GM23338 (cell line): ENCODE data around the gene CEBPZOS. TPM values are rescaled to one million over a fixed set of nuclear protein-coding genes. Genes with fewer than 3 reads are reported as not detected.

Source experiments
- ATAC-seq: fragments of 200-7000 bp; cut with Tn5 transposase; 3 replicates; pipeline ENCODE4 v1.9.1; 2020
- DNase-seq: peaks from one replicate; pipeline ENCODE4 v3.0.0-alpha.2; 2015; ENCODE audit warnings: low spot score
- H2AFZ ChIP-seq: fragments of 200-600 bp; sonication (generic); 2 replicates; pipeline ENCODE4 v1.8.0; 2016; ENCODE audit warnings: antibody characterized with exemption, mild to moderate bottlenecking, moderate library complexity
- H3F3A ChIP-seq: fragments of 200-600 bp; sonication (generic); replicated peaks from 2 replicates; pipeline ENCODE4 v1.8.0; 2017; ENCODE audit warnings: antibody characterized with exemption, mixed run types, low read depth
- H3K27ac ChIP-seq: fragments of 200-600 bp; sonication (generic); 2 replicates; pipeline ENCODE4 v1.6.1; 2016; ENCODE audit warnings: low read depth
- H3K27me3 ChIP-seq: fragments of 200-600 bp; sonication (generic); 2 replicates; pipeline ENCODE4 v1.8.0; 2016; ENCODE audit warnings: mild to moderate bottlenecking, mixed run types, moderate library complexity; ENCODE audit not compliant: insufficient read depth
- H3K36me3 ChIP-seq: fragments of 200-600 bp; sonication (generic); 2 replicates; pipeline ENCODE4 v1.8.0; 2016; ENCODE audit warnings: mild to moderate bottlenecking; ENCODE audit not compliant: insufficient read depth
- H3K4me1 ChIP-seq: fragments of 200-600 bp; sonication (generic); 2 replicates; pipeline ENCODE4 v1.8.0; 2016; ENCODE audit warnings: mild to moderate bottlenecking, moderate library complexity; ENCODE audit not compliant: insufficient read depth
- H3K4me2 ChIP-seq: fragments of 200-600 bp; sonication (generic); 2 replicates; pipeline ENCODE4 v1.7.1; 2017; ENCODE audit warnings: mixed run types
- H3K4me3 ChIP-seq: fragments of 200-600 bp; sonication (generic); 2 replicates; pipeline ENCODE4 v1.6.1; 2016; ENCODE audit warnings: mixed run types
- H3K79me2 ChIP-seq: fragments of 200-600 bp; sonication (generic); replicated peaks from 2 replicates; pipeline ENCODE4 v1.8.0; 2017; ENCODE audit warnings: mild to moderate bottlenecking; ENCODE audit not compliant: insufficient read depth
- H3K9me2 ChIP-seq: fragments of 200-600 bp; sonication (generic); 2 replicates; pipeline ENCODE4 v1.8.0; 2017; ENCODE audit not compliant: insufficient read depth
- H4K20me1 ChIP-seq: fragments of 200-600 bp; sonication (generic); replicated peaks from 2 replicates; pipeline ENCODE4 v1.8.0; 2017; ENCODE audit warnings: mild to moderate bottlenecking; ENCODE audit not compliant: insufficient read depth
- H3K27ac Mint-ChIP-seq: 2 replicates; pipeline ENCODE4 v1.8.0; 2020; ENCODE audit warnings: inconsistent platforms, mild to moderate bottlenecking, moderate library complexity, mixed read lengths
- H3K27me3 Mint-ChIP-seq: 3 replicates; pipeline ENCODE4 v1.8.0; 2022; ENCODE audit warnings: low read depth, mild to moderate bottlenecking, moderate library complexity, mixed read lengths, inconsistent platforms; ENCODE audit not compliant: insufficient read depth, poor library complexity
- H3K36me3 Mint-ChIP-seq: 3 replicates; pipeline ENCODE4 v1.8.0; 2021; ENCODE audit warnings: low read depth, mild to moderate bottlenecking, inconsistent platforms, moderate library complexity, mixed read lengths
- H3K4me1 Mint-ChIP-seq: 3 replicates; pipeline ENCODE4 v1.8.0; 2020; ENCODE audit warnings: mild to moderate bottlenecking, inconsistent platforms, mixed read lengths
- H3K4me3 Mint-ChIP-seq: 3 replicates; pipeline ENCODE4 v1.8.0; 2021; ENCODE audit warnings: moderate library complexity, mild to moderate bottlenecking, inconsistent platforms, mixed read lengths
- H3K9me3 Mint-ChIP-seq: 3 replicates; pipeline ENCODE4 v1.8.0; 2020; ENCODE audit warnings: moderate library complexity, mild to moderate bottlenecking, inconsistent platforms, mixed read lengths
- CREB1 ChIP-seq: fragments of 250-450 bp; sonication (Bioruptor Pico); IDR thresholded peaks from 2 replicates; pipeline ENCODE4 v1.5.0; 2020; ENCODE audit warnings: low read depth, mild to moderate bottlenecking, moderate library complexity
- ETS1 ChIP-seq: IDR thresholded peaks from 2 replicates; pipeline ENCODE4 v1.6.1; 2016; ENCODE audit warnings: antibody characterized with exemption
- EZH2 ChIP-seq: fragments of 200-600 bp; sonication (generic); IDR thresholded peaks from one replicate; pipeline ENCODE4 v1.8.0; 2017; ENCODE audit warnings: antibody characterized with exemption, mild to moderate bottlenecking, low read depth; ENCODE audit not compliant: unreplicated experiment
- EZH2phosphoT487 ChIP-seq: fragments of 200-600 bp; sonication (generic); IDR thresholded peaks from one replicate; pipeline ENCODE4 v1.8.1; 2018; ENCODE audit warnings: antibody characterized with exemption; ENCODE audit not compliant: unreplicated experiment
- NANOG ChIP-seq: IDR thresholded peaks from 2 replicates; pipeline ENCODE4 v1.6.1; 2016; ENCODE audit warnings: antibody characterized with exemption, borderline replicate concordance
- POLR2AphosphoS5 ChIP-seq: IDR thresholded peaks from 2 replicates; pipeline ENCODE4 v1.6.1; 2016; ENCODE audit warnings: antibody characterized with exemption, low read depth
- ZNF331 ChIP-seq: fragments of 250-450 bp; sonication (Bioruptor Pico); IDR thresholded peaks from 2 replicates; pipeline ENCODE4 v1.5.0; 2020; ENCODE audit warnings: low read depth, mild to moderate bottlenecking, moderate library complexity
- polyA plus RNA-seq: library from polyadenylated mRNA; unstranded; fragments of >200 nt; fragmentation: Nextera tagmentation; extraction: Ambion mirVana; gene quantifications from 2 replicates; pipeline ENCODE4 v1.2.1, GENCODE V29; 2016
- total RNA-seq: library from RNA; depleted of rRNA; stranded (reverse); fragments of >200 nt; shearing (Covaris generic); gene quantifications from 2 replicates; pipeline ENCODE4 v1.2.3, GENCODE V29; 2014
- TF ChIP-seq, protein P1 (sequence below): fragments of 250-450 bp; sonication (Bioruptor Pico); IDR thresholded peaks from 2 replicates; pipeline ENCODE4 v1.5.0; 2020; ENCODE audit warnings: mild to moderate bottlenecking, moderate library complexity
- TF ChIP-seq, protein P2 (sequence below), 2 experiments: fragments of 200-600 bp in 1 of 2; sonication (generic) in 1 of 2; conservative IDR thresholded peaks; 2 replicates each; pipeline versions ENCODE4 v1.5.1 to v1.6.1; 2016 to 2017; ENCODE audit warnings: antibody characterized with exemption in 2 of 2, low read depth in 2 of 2, mild to moderate bottlenecking in 2 of 2, moderate library complexity in 1 of 2
- TF ChIP-seq, protein P3 (sequence below): IDR thresholded peaks from one replicate; pipeline ENCODE4 v1.6.1; 2018; ENCODE audit warnings: antibody characterized with exemption; ENCODE audit not compliant: unreplicated experiment

CEBPZOS gene
- total and polyA plus RNA-seq, 2 experiments from 2014 or later, result 83.6 to 191 TPM

DNA sequence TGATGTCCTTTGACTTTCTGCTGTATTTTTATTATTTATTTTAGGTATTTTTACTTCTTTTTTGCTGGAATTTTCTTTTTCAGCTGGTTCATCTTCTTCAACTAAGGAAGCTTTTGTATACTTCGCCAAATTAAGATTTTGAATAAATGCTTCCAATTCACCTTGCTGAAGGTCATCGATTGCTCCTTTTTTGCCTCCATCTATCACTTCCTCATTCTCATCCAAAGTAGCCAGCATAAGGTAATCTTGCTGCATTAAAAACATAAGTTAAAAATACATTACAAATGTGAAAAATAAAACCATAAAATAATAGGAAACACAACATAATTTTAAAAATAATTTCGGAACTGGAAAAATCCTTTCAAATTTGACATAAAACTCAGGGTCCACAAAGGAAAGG lies 32.5 kb downstream of the CEBPZOS start (continued):
- TF ChIP-seq, protein P1, sequence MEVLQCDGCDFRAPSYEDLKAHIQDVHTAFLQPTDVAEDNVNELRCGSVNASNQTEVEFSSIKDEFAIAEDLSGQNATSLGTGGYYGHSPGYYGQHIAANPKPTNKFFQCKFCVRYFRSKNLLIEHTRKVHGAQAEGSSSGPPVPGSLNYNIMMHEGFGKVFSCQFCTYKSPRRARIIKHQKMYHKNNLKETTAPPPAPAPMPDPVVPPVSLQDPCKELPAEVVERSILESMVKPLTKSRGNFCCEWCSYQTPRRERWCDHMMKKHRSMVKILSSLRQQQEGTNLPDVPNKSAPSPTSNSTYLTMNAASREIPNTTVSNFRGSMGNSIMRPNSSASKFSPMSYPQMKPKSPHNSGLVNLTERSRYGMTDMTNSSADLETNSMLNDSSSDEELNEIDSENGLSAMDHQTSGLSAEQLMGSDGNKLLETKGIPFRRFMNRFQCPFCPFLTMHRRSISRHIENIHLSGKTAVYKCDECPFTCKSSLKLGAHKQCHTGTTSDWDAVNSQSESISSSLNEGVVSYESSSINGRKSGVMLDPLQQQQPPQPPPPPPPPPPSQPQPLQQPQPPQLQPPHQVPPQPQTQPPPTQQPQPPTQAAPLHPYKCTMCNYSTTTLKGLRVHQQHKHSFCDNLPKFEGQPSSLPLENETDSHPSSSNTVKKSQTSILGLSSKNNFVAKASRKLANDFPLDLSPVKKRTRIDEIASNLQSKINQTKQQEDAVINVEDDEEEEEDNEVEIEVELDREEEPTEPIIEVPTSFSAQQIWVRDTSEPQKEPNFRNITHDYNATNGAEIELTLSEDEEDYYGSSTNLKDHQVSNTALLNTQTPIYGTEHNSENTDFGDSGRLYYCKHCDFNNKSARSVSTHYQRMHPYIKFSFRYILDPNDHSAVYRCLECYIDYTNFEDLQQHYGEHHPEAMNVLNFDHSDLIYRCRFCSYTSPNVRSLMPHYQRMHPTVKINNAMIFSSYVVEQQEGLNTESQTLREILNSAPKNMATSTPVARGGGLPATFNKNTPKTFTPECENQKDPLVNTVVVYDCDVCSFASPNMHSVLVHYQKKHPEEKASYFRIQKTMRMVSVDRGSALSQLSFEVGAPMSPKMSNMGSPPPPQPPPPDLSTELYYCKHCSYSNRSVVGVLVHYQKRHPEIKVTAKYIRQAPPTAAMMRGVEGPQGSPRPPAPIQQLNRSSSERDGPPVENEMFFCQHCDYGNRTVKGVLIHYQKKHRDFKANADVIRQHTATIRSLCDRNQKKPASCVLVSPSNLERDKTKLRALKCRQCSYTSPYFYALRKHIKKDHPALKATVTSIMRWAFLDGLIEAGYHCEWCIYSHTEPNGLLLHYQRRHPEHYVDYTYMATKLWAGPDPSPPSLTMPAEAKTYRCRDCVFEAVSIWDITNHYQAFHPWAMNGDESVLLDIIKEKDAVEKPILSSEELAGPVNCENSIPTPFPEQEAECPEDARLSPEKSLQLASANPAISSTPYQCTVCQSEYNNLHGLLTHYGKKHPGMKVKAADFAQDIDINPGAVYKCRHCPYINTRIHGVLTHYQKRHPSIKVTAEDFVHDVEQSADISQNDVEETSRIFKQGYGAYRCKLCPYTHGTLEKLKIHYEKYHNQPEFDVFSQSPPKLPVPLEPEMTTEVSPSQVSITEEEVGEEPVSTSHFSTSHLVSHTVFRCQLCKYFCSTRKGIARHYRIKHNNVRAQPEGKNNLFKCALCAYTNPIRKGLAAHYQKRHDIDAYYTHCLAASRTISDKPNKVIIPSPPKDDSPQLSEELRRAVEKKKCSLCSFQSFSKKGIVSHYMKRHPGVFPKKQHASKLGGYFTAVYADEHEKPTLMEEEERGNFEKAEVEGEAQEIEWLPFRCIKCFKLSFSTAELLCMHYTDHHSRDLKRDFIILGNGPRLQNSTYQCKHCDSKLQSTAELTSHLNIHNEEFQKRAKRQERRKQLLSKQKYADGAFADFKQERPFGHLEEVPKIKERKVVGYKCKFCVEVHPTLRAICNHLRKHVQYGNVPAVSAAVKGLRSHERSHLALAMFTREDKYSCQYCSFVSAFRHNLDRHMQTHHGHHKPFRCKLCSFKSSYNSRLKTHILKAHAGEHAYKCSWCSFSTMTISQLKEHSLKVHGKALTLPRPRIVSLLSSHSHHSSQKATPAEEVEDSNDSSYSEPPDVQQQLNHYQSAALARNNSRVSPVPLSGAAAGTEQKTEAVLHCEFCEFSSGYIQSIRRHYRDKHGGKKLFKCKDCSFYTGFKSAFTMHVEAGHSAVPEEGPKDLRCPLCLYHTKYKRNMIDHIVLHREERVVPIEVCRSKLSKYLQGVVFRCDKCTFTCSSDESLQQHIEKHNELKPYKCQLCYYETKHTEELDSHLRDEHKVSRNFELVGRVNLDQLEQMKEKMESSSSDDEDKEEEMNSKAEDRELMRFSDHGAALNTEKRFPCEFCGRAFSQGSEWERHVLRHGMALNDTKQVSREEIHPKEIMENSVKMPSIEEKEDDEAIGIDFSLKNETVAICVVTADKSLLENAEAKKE (CRISPR knock-in tag), result no peak
- TF ChIP-seq EZH2phosphoT487, result no peak

DNA sequence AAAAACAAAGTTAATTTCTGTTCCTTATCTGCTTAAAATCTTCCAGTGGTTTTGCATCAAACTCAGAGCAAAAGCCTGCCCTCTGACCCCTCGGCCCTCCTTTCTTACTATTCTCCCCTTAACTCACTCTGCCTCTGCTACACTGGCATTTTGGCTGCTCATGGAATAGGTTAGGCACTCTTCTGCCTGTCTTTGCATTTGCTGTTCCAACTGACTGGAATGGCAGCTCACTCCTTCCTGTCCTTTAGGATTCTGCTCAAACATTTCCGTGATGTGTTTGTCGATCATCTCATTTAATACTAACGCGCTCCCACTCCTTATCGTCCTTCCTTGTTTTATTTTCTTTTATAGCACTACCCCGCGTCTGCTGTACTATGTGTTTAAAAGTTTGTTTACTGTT lies 34.3 kb downstream of the CEBPZOS start:
- no peak overlapping the region for H2AFZ ChIP-seq
- peak; percentile 9 for ATAC-seq

More for the DNA sequence above, 34.3 kb downstream of the CEBPZOS start:
- Histone ChIP-seq H3K4me2 (peak overlapping the region; percentile 86), H3K4me3 (peak overlapping the region; percentile 95), H3K4me1 (peaks cover 59% of the 10 kb centered on the region), H3K27me3 (no peaks in the 10 kb centered on the region), H3K27ac (peak overlapping the region; percentile 72), H3F3A (peaks cover 30% of the 10 kb centered on the region), H3K9me2 (no peaks in the 10 kb centered on the region), H4K20me1 (peaks cover 23% of the 10 kb centered on the region; the same call in 1 of the 2 replicates), H3K36me3 (peaks cover 10% of the 10 kb centered on the region), H3K79me2 (peaks cover 96% of the 10 kb centered on the region)
- Mint-ChIP-seq H3K27ac (no peak overlapping the region), H3K4me1 (peaks cover 37% of the 10 kb centered on the region), H3K36me3 (peaks cover 43% of the 10 kb centered on the region), H3K27me3 (no peaks in the 10 kb centered on the region), H3K4me3 (no peak overlapping the region), H3K9me3 (no peaks in the 10 kb centered on the region)
- TF ChIP-seq EZH2 (no peak), EZH2phosphoT487 (no peak), ETS1 (no peak), POLR2AphosphoS5 (no peak), NANOG (no peak), CREB1 (CRISPR knock-in tag) (no peak), ZNF331 (CRISPR knock-in tag) (no peak)
- TF ChIP-seq, protein P2, sequence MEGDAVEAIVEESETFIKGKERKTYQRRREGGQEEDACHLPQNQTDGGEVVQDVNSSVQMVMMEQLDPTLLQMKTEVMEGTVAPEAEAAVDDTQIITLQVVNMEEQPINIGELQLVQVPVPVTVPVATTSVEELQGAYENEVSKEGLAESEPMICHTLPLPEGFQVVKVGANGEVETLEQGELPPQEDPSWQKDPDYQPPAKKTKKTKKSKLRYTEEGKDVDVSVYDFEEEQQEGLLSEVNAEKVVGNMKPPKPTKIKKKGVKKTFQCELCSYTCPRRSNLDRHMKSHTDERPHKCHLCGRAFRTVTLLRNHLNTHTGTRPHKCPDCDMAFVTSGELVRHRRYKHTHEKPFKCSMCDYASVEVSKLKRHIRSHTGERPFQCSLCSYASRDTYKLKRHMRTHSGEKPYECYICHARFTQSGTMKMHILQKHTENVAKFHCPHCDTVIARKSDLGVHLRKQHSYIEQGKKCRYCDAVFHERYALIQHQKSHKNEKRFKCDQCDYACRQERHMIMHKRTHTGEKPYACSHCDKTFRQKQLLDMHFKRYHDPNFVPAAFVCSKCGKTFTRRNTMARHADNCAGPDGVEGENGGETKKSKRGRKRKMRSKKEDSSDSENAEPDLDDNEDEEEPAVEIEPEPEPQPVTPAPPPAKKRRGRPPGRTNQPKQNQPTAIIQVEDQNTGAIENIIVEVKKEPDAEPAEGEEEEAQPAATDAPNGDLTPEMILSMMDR (conservative IDR thresholded peaks at IDR 0.05; ENCODE audit: low read depth in 2 of 2), result no peak
- TF ChIP-seq, protein P3, sequence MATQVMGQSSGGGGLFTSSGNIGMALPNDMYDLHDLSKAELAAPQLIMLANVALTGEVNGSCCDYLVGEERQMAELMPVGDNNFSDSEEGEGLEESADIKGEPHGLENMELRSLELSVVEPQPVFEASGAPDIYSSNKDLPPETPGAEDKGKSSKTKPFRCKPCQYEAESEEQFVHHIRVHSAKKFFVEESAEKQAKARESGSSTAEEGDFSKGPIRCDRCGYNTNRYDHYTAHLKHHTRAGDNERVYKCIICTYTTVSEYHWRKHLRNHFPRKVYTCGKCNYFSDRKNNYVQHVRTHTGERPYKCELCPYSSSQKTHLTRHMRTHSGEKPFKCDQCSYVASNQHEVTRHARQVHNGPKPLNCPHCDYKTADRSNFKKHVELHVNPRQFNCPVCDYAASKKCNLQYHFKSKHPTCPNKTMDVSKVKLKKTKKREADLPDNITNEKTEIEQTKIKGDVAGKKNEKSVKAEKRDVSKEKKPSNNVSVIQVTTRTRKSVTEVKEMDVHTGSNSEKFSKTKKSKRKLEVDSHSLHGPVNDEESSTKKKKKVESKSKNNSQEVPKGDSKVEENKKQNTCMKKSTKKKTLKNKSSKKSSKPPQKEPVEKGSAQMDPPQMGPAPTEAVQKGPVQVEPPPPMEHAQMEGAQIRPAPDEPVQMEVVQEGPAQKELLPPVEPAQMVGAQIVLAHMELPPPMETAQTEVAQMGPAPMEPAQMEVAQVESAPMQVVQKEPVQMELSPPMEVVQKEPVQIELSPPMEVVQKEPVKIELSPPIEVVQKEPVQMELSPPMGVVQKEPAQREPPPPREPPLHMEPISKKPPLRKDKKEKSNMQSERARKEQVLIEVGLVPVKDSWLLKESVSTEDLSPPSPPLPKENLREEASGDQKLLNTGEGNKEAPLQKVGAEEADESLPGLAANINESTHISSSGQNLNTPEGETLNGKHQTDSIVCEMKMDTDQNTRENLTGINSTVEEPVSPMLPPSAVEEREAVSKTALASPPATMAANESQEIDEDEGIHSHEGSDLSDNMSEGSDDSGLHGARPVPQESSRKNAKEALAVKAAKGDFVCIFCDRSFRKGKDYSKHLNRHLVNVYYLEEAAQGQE, result no peak
- no peak for DNase-seq
